Sigmoid colon (tissue), 4 donors: ENCODE results near the gene ADCY6.

Source experiments
- EP300 ChIP-seq, 4 donors: sonication (generic); formaldehyde crosslinking; IDR thresholded peaks; one replicate each; pipeline ENCODE4 v1.6.1; 2017; ENCODE audit warnings: antibody characterized with exemption in 4 of 4
- POLR2A ChIP-seq, 2 donors: fragments of 450-650 bp; IDR thresholded peaks; one replicate each; pipeline ENCODE4 v1.6.1; 2016; ENCODE audit warnings: antibody characterized with exemption in 2 of 2, mild to moderate bottlenecking in 2 of 2, moderate library complexity in 2 of 2
- POLR2AphosphoS5 ChIP-seq, 4 donors: sonication (generic); formaldehyde crosslinking; IDR thresholded peaks; one replicate each; pipeline ENCODE4 v1.6.1; 2017; ENCODE audit warnings: antibody characterized with exemption in 4 of 4
- TF ChIP-seq, protein P1 (sequence below), 4 experiments: fragments of 450-650 bp in 3 of 4; fragments of 200-600 bp in 1 of 4; IDR thresholded peaks; one replicate each; pipeline ENCODE4 v1.5.1; 2016 to 2019; ENCODE audit warnings: antibody characterized with exemption in 4 of 4, mild to moderate bottlenecking in 3 of 4, moderate library complexity in 2 of 4

DNA sequence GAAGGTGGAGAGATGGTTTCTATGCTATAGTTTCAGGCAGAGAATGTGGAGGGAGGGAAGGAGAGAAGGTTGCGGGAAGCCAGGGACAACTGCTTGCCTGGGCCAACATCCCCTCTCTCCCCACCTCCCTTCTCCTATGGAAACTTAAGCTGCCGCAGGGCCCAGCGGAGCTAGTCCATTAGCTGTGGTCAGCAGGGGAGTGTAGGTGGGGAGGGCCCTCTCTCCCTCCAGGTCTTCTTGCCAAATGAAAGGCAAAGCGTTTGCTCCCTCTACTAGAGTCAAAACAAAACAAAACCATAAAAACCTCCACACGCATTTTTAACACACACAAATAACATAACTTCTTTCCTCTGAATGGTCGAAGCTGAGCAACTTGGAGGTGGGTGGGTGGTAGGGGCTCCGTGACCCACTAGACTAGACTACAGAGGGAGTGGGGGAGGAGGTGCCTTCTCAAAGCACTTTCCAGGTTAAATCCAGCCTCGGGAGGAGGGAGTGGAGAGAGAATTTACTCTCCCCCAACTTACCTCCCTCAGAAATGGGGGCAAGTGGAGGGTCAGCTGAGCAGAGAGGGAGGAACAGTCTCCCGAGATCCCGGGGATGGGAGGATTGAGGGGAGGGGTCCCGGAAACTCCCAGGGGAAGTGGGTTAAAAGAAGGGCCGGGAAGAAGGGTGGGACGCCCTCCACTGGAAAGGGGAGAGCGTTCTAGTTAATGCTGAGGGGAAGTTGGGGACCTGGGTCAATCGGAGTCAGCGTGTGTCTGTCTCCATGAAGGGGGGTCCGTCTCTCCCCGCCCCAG is 24.8 kb upstream of the ADCY6 start:
- TF ChIP-seq, protein P1, sequence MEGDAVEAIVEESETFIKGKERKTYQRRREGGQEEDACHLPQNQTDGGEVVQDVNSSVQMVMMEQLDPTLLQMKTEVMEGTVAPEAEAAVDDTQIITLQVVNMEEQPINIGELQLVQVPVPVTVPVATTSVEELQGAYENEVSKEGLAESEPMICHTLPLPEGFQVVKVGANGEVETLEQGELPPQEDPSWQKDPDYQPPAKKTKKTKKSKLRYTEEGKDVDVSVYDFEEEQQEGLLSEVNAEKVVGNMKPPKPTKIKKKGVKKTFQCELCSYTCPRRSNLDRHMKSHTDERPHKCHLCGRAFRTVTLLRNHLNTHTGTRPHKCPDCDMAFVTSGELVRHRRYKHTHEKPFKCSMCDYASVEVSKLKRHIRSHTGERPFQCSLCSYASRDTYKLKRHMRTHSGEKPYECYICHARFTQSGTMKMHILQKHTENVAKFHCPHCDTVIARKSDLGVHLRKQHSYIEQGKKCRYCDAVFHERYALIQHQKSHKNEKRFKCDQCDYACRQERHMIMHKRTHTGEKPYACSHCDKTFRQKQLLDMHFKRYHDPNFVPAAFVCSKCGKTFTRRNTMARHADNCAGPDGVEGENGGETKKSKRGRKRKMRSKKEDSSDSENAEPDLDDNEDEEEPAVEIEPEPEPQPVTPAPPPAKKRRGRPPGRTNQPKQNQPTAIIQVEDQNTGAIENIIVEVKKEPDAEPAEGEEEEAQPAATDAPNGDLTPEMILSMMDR (IDR thresholded peaks at IDR 0.05), result no peak
- no peak for TF ChIP-seq POLR2A (IDR thresholded peaks at IDR 0.05)
- TF ChIP-seq EP300 (IDR thresholded peaks at IDR 0.05), result no peak
- no peak for TF ChIP-seq POLR2AphosphoS5 (IDR thresholded peaks at IDR 0.05)
